Measurements from ENCODE around the gene ARHGAP28. TPM values are rescaled to one million over a fixed set of nuclear protein-coding genes. Genes with fewer than 3 reads are reported as not detected.

The ARHGAP28 gene
- total RNA-seq, 4 donors from 2014 or later, result 0.52 to 1.7 (median 0.75) TPM

DNA sequence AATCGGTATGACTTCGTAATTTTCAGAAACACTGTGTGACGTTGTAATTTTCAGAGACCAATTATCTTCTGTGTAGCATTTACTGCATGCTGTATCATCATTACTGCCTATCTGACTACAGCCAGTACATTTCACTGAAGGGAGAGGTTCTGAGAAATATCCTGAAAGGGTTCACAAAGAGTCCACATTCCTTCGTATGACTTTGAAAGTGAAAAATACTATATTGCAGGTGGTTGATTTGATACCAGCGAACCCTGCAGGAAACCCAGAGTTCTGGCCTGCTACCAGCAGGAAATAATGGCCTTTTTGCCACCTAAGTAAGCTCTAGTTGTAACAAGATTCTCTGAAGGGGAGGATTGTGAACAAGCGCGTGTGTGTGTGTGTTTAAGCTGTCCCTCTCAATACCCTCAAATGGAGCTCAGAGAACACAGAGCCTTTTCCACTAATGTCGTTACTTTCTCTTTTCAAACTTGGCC is 155.5 kb downstream of the ARHGAP28 start:
- no peak for DNase-seq (ENCODE audit: extremely low spot score)
- Histone ChIP-seq H3K27me3 (no peaks in the 10 kb centered on the region), H3K9me3 (no peaks in the 10 kb centered on the region), H3K4me3 (peak overlapping the region in 3 of 4 donors; percentile 1 to 11 (median 5)), H3K36me3 (no peaks in the 10 kb centered on the region), H3K4me1 (peaks cover 0 to 19% (median 12%) of the 10 kb centered on the region in 4 donors), H3K27ac (replicated peaks in 1 of 4) (no peak overlapping the region)
- intact Hi-C loops (cut with DNase I), result loop anchor here (5.0 kb wide), 1 partner anchor 1008 kb away; no protein-coding TSS in a partner anchor
- WGBS, result 55% methylated on average over 8 of the region's 8 CpGs
- TF ChIP-seq CTCF (IDR thresholded peaks at IDR 0.05), result no peak
- no peak for TF ChIP-seq EP300 (IDR thresholded peaks at IDR 0.05)
- no peak for TF ChIP-seq POLR2A (IDR thresholded peaks at IDR 0.05; ENCODE audit: low read depth)
- TF ChIP-seq POLR2AphosphoS5 (IDR thresholded peaks at IDR 0.05), result no peak

DNA sequence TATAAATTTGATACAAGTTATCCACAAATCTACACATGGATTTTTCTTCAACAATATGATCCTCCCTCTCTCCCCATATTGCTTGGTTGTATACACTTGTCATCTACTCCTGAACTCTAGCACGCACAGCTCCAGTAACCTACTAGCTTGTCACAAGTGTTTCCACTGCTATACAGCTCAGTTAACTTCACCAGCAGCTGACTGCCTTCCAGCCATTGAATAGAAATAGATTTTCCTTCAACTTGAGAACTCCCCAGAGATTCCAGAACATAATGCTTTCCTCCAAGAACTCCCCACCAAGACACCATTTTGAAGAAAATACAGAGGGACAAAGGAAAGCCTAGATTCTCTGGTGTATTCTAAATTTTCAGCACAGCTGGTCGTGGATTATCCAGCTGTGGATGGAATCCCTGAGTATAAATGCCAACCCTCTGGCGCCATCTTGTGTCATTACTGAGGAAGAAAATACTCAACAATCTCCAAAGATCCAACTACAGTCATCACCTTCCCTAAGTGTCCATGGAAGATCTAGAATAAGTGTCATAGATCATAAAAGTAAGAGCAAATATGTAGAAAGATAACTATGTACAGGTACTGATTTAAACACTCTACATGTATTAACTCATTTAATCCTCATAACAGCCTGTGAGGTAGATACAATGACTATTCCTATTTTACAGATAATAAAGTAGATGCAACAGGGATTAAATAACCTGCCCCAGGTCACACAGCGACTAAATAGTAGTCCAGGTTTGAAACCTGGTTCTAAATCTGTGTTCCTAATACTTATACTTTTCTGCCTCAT is 156.7 kb downstream of the ARHGAP28 start:
- intact Hi-C loops (cut with DNase I), result loop anchor here (2.0 to 5.0 kb wide), 2 partner anchors 341 to 1009 kb away; no protein-coding TSS in a partner anchor
- Histone ChIP-seq H3K9me3 (no peaks in the 10 kb centered on the region), H3K27ac (replicated peaks in 1 of 4) (no peak overlapping the region), H3K4me3 (no peak overlapping the region), H3K27me3 (no peaks in the 10 kb centered on the region), H3K36me3 (no peaks in the 10 kb centered on the region), H3K4me1 (peaks cover 0 to 18% (median 9%) of the 10 kb centered on the region in 4 donors)
- TF ChIP-seq CTCF (IDR thresholded peaks at IDR 0.05) (peak; percentile 62 to 68 (median 67)), EP300 (IDR thresholded peaks at IDR 0.05) (no peak), POLR2AphosphoS5 (IDR thresholded peaks at IDR 0.05) (no peak), POLR2A (IDR thresholded peaks at IDR 0.05; ENCODE audit: low read depth) (no peak)
- 20% methylated on average over 4 of the region's 4 CpGs for WGBS
- no peak for DNase-seq (ENCODE audit: extremely low spot score)

- TF ChIP-seq POLR2A (IDR thresholded peaks at IDR 0.05; ENCODE audit: low read depth), result no peak
- TF ChIP-seq EP300 (IDR thresholded peaks at IDR 0.05), result no peak
- no peak for TF ChIP-seq POLR2AphosphoS5 (IDR thresholded peaks at IDR 0.05)
- TF ChIP-seq CTCF (IDR thresholded peaks at IDR 0.05), result no peak
- 83% methylated on average over 6 of the region's 6 CpGs for WGBS
- Histone ChIP-seq H3K9me3 (no peaks in the 10 kb centered on the region), H3K4me3 (no peak overlapping the region), H3K4me1 (peaks cover 0 to 15% (median 5%) of the 10 kb centered on the region in 4 donors), H3K27ac (replicated peaks in 1 of 4) (no peak overlapping the region), H3K36me3 (no peaks in the 10 kb centered on the region), H3K27me3 (no peaks in the 10 kb centered on the region)
- intact Hi-C loops (cut with DNase I), result loop anchor here (2.0 to 5.0 kb wide), 2 partner anchors 342 to 1010 kb away; no protein-coding TSS in a partner anchor
- DNase-seq (ENCODE audit: extremely low spot score), result no peak
These were observed 157.3 kb downstream of the ARHGAP28 start for GRCh38 chr18:6886797-6887330.

DNA sequence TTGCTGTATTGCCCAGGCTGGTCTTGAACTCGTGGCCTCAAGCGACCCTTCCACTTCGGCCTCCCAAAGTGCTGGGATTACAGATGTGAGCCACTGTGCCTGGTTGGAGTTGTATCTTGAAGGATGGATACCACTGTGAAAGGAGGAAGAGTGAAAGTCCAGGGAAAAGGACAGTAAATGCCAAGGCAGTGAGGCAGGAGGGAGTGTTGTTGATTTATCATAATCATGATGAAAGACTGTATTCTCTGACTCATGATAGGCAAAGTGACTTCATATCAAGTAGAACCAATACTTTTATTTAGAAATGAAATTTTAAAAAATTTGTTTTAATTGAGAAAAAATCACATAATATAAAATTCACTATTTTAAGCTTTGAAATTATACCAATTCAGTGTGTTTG is 162.3 kb downstream of the ARHGAP28 start:
- no peak for DNase-seq (ENCODE audit: extremely low spot score)
- no peaks in the 10 kb centered on the region for H3K9me3 ChIP-seq
- no peaks in the 10 kb centered on the region for H3K36me3 ChIP-seq
- peaks cover 0 to 2% (median 0%) of the 10 kb centered on the region in 4 donors for H3K27me3 ChIP-seq
- no peak overlapping the region for H3K27ac ChIP-seq (replicated peaks in 1 of 4)
- TF ChIP-seq CTCF (IDR thresholded peaks at IDR 0.05), result no peak
- TF ChIP-seq POLR2AphosphoS5 (IDR thresholded peaks at IDR 0.05), result no peak
- no peak for TF ChIP-seq EP300 (IDR thresholded peaks at IDR 0.05)
- TF ChIP-seq POLR2A (IDR thresholded peaks at IDR 0.05; ENCODE audit: low read depth), result no peak
- intact Hi-C loops (cut with DNase I), result no loop called here
- H3K4me1 ChIP-seq, result no peaks in the 10 kb centered on the region
- no peak overlapping the region for H3K4me3 ChIP-seq
- 93% methylated on average over 3 of the region's 3 CpGs for WGBS
